HepG2 (cell line): ENCODE results near the gene RPS19. TPM values are rescaled to one million over a fixed set of nuclear protein-coding genes. Genes with fewer than 3 reads are reported as not detected.

ENCODE experiments used
- ARNTL ChIP-seq: sonication (generic); formaldehyde crosslinking; IDR thresholded peaks from 2 replicates; pipeline ENCODE4 v1.4.0; 2020; ENCODE audit warnings: mild to moderate bottlenecking, missing genetic modification reagents
- GATAD2A ChIP-seq: IDR thresholded peaks from 2 replicates; pipeline ENCODE4 v1.6.1; 2016
- HMG20A ChIP-seq: IDR thresholded peaks from 2 replicates; pipeline ENCODE4 v1.6.1; 2016; ENCODE audit warnings: borderline replicate concordance
- NKX3-1 ChIP-seq: sonication (generic); formaldehyde crosslinking; IDR thresholded peaks from 2 replicates; pipeline ENCODE4 v1.5.0; 2020; ENCODE audit warnings: missing genetic modification reagents
- PPARG ChIP-seq: conservative IDR thresholded peaks from 2 replicates; pipeline ENCODE4 v1.6.1; 2016; ENCODE audit warnings: missing biosample characterization, missing genetic modification reagents
- SMARCC2 ChIP-seq: fragments of 450-650 bp; IDR thresholded peaks from 2 replicates; pipeline ENCODE4 v1.6.1; 2017; ENCODE audit warnings: antibody characterized with exemption, mild to moderate bottlenecking
- SRF ChIP-seq: IDR thresholded peaks from 2 replicates; pipeline ENCODE4 v1.6.1; 2011; ENCODE audit warnings: mild to moderate bottlenecking, low read depth, low read length, moderate library complexity
- ZBTB38 ChIP-seq: sonication (generic); formaldehyde crosslinking; IDR thresholded peaks from 2 replicates; pipeline ENCODE4 v1.5.1; 2020; ENCODE audit warnings: mild to moderate bottlenecking, missing genetic modification reagents
- ZFP36L2 ChIP-seq: sonication (generic); formaldehyde crosslinking; IDR thresholded peaks from 2 replicates; pipeline ENCODE4 v1.4.0; 2020; ENCODE audit warnings: missing genetic modification reagents
- ZFP90 ChIP-seq: sonication (generic); formaldehyde crosslinking; IDR thresholded peaks from 2 replicates; pipeline ENCODE4 v1.8.0; 2022; ENCODE audit warnings: missing genetic modification reagents, mild to moderate bottlenecking, inconsistent platforms, borderline replicate concordance
- ZNF569 ChIP-seq: sonication (generic); formaldehyde crosslinking; IDR thresholded peaks from 2 replicates; pipeline ENCODE4 v1.5.0; 2020; ENCODE audit warnings: mild to moderate bottlenecking, missing genetic modification reagents, moderate library complexity, borderline replicate concordance
- ZNF749 ChIP-seq: sonication (generic); formaldehyde crosslinking; IDR thresholded peaks from 2 replicates; pipeline ENCODE4 v1.8.0; 2022; ENCODE audit warnings: mild to moderate bottlenecking, missing genetic modification reagents, moderate library complexity, borderline replicate concordance
- ZNF891 ChIP-seq: sonication (generic); formaldehyde crosslinking; IDR thresholded peaks from 2 replicates; pipeline ENCODE4 v1.5.0; 2020; ENCODE audit warnings: mild to moderate bottlenecking, missing genetic modification reagents
- polyA plus RNA-seq, 8 experiments: library from polyadenylated mRNA; depleted of rRNA in 3 of 8; stranded (reverse) in 7 of 8; unstranded in 1 of 8; fragments of >200 nt; fragmentation: Illumina TruSeq in 4 of 8; extraction: Trizol in 4 of 8; gene quantifications; 2 replicates each; pipeline versions ENCODE4 v1.2.1 to v1.2.3, GENCODE V29; 2011 to 2016; ENCODE audit warnings: low read depth in 4 of 8, missing spikeins in 1 of 8, mixed read lengths in 1 of 8; ENCODE audit not compliant: insufficient read depth in 1 of 8
- total RNA-seq, 5 experiments: library from RNA; depleted of rRNA; stranded (reverse); fragments of >200 nt; fragmentation: Illumina TruSeq; extraction: Trizol; gene quantifications; 2 replicates each; pipeline ENCODE4 v1.2.3, GENCODE V29; 2016; ENCODE audit warnings: low read depth in 1 of 5
- TF ChIP-seq, protein P1 (sequence below): IDR thresholded peaks from 2 replicates; pipeline ENCODE4 v1.6.1; 2016; ENCODE audit warnings: low read depth, missing genetic modification reagents, missing compliant biosample characterization
- TF ChIP-seq, protein P2 (sequence below): IDR thresholded peaks from 2 replicates; pipeline ENCODE4 v1.4.0; 2020; ENCODE audit warnings: mild to moderate bottlenecking, missing genetic modification reagents
- TF ChIP-seq, protein P3 (sequence below): IDR thresholded peaks from 2 replicates; pipeline ENCODE4 v1.6.1; 2018; ENCODE audit warnings: missing genetic modification reagents, mild to moderate bottlenecking, missing compliant biosample characterization

Gene RPS19
- total and polyA plus RNA-seq, 2 of the 13 experiments (the other 11 are each of a cell fraction or from before 2014, with no cell fraction given), result 1,983 to 4,758 TPM

DNA sequence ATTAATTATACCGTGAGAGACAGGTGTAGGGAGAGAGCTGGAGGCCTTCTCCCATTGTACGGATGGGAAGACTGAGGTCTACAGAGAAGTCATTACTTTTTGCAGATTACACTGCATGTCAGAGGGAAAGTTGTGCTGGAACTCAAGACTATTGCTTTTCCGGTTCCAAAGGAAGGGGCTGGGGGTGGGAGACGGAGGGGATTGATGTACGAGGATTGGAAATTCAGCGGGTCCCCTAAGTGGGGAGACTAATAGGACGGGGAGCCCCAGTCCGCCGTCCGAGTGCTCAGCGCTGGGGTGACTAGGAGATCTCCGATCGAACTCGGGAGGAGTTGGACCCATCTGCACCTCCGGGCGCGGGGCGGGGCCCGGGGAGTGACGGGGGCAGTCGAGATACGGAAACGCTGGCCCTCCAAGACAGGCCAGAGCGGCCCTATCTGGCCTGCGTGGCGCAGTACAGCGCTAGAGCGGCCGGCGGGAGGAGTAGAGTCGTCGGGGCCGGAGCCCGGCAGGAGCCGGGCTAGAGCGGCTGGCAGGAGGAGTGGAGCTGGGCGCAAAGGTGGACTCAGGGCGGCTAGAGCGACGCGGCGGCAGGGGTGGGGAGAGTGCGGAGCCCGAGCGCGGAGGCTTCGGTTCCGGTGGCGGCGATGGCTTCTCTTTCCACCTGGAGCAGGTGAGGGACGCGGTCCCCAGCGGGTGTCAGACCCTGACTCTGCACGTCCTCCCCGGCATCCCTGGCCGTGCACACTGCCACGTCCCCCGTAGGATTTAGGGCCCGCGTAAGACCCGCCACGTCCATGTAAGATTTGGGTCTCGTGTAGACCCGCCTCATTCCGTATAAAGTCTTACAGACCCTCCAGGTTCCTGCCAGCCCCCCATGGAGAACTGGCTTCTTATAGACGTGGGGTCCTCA lies 24.0 kb downstream of the RPS19 start (continued):
- TF ChIP-seq, protein P1, sequence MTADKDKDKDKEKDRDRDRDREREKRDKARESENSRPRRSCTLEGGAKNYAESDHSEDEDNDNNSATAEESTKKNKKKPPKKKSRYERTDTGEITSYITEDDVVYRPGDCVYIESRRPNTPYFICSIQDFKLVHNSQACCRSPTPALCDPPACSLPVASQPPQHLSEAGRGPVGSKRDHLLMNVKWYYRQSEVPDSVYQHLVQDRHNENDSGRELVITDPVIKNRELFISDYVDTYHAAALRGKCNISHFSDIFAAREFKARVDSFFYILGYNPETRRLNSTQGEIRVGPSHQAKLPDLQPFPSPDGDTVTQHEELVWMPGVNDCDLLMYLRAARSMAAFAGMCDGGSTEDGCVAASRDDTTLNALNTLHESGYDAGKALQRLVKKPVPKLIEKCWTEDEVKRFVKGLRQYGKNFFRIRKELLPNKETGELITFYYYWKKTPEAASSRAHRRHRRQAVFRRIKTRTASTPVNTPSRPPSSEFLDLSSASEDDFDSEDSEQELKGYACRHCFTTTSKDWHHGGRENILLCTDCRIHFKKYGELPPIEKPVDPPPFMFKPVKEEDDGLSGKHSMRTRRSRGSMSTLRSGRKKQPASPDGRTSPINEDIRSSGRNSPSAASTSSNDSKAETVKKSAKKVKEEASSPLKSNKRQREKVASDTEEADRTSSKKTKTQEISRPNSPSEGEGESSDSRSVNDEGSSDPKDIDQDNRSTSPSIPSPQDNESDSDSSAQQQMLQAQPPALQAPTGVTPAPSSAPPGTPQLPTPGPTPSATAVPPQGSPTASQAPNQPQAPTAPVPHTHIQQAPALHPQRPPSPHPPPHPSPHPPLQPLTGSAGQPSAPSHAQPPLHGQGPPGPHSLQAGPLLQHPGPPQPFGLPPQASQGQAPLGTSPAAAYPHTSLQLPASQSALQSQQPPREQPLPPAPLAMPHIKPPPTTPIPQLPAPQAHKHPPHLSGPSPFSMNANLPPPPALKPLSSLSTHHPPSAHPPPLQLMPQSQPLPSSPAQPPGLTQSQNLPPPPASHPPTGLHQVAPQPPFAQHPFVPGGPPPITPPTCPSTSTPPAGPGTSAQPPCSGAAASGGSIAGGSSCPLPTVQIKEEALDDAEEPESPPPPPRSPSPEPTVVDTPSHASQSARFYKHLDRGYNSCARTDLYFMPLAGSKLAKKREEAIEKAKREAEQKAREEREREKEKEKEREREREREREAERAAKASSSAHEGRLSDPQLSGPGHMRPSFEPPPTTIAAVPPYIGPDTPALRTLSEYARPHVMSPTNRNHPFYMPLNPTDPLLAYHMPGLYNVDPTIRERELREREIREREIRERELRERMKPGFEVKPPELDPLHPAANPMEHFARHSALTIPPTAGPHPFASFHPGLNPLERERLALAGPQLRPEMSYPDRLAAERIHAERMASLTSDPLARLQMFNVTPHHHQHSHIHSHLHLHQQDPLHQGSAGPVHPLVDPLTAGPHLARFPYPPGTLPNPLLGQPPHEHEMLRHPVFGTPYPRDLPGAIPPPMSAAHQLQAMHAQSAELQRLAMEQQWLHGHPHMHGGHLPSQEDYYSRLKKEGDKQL (CRISPR knock-in tag), result peak; percentile 38; the same call in 1 of the 2 replicates
- TF ChIP-seq SMARCC2 (no peak), ZNF569 (no peak), PPARG (CRISPR knock-in tag) (0 out of 2 replicates have a peak, but pooled peaks have one; percentile 21), ARNTL (CRISPR knock-in tag) (0 out of 2 replicates have a peak, but pooled peaks have one; percentile 45), ZBTB38 (CRISPR knock-in tag) (peak; percentile 75; the same call in 1 of the 2 replicates), ZNF891 (CRISPR knock-in tag) (0 out of 2 replicates have a peak, but pooled peaks have one; percentile 22), NKX3-1 (CRISPR knock-in tag) (no peak; the same call in 1 of the 2 replicates), ZFP90 (CRISPR knock-in tag) (0 out of 2 replicates have a peak, but pooled peaks have one; percentile 27), ZFP36L2 (CRISPR knock-in tag) (no peak), HMG20A (CRISPR knock-in tag) (no peak), ZNF749 (peak; percentile 81; the same call in 1 of the 2 replicates), GATAD2A (peak; percentile 57; the same call in 1 of the 2 replicates), SRF (0 out of 2 replicates have a peak, but pooled peaks have one; percentile 25)
- TF ChIP-seq, protein P2, sequence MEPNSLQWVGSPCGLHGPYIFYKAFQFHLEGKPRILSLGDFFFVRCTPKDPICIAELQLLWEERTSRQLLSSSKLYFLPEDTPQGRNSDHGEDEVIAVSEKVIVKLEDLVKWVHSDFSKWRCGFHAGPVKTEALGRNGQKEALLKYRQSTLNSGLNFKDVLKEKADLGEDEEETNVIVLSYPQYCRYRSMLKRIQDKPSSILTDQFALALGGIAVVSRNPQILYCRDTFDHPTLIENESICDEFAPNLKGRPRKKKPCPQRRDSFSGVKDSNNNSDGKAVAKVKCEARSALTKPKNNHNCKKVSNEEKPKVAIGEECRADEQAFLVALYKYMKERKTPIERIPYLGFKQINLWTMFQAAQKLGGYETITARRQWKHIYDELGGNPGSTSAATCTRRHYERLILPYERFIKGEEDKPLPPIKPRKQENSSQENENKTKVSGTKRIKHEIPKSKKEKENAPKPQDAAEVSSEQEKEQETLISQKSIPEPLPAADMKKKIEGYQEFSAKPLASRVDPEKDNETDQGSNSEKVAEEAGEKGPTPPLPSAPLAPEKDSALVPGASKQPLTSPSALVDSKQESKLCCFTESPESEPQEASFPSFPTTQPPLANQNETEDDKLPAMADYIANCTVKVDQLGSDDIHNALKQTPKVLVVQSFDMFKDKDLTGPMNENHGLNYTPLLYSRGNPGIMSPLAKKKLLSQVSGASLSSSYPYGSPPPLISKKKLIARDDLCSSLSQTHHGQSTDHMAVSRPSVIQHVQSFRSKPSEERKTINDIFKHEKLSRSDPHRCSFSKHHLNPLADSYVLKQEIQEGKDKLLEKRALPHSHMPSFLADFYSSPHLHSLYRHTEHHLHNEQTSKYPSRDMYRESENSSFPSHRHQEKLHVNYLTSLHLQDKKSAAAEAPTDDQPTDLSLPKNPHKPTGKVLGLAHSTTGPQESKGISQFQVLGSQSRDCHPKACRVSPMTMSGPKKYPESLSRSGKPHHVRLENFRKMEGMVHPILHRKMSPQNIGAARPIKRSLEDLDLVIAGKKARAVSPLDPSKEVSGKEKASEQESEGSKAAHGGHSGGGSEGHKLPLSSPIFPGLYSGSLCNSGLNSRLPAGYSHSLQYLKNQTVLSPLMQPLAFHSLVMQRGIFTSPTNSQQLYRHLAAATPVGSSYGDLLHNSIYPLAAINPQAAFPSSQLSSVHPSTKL (CRISPR knock-in tag), result peak; percentile 64
- TF ChIP-seq, protein P3, sequence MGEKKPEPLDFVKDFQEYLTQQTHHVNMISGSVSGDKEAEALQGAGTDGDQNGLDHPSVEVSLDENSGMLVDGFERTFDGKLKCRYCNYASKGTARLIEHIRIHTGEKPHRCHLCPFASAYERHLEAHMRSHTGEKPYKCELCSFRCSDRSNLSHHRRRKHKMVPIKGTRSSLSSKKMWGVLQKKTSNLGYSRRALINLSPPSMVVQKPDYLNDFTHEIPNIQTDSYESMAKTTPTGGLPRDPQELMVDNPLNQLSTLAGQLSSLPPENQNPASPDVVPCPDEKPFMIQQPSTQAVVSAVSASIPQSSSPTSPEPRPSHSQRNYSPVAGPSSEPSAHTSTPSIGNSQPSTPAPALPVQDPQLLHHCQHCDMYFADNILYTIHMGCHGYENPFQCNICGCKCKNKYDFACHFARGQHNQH (CRISPR knock-in tag), result peak; percentile 85
